ENCODE data around the gene SYTL5. TPM values are rescaled to one million over a fixed set of nuclear protein-coding genes. Genes with fewer than 3 reads are reported as not detected.

The SYTL5 gene
- total and polyA plus RNA-seq, 4 donors: 0.09 to 2.8 (median 1.0) TPM

GRCh38 chrX:38044701-38045100, 38.3 kb downstream of the SYTL5 start:
- DNase-seq (ENCODE audit: low spot score): no peak
- H3K27ac ChIP-seq (ENCODE audit: low read depth in 1 of 2, low read length in 2 of 2): no peak overlapping the region

More at GRCh38 chrX:38044701-38045100, 38.3 kb downstream of the SYTL5 start:
- no peaks in the 10 kb centered on the region for H3K9me3 ChIP-seq (ENCODE audit: control insufficient read depth in 4 of 4, low read length in 3 of 4)
- no peak overlapping the region for H3K4me3 ChIP-seq (ENCODE audit: low read depth in 1 of 3, low read length in 3 of 3)
- 69% methylated on average over 3 of the region's 3 CpGs for WGBS
- no peak overlapping the region for H3K9ac ChIP-seq (ENCODE audit: low read depth in 1 of 2, low read length in 2 of 2)
- no peaks in the 10 kb centered on the region for H3K4me1 ChIP-seq (ENCODE audit: control insufficient read depth in 4 of 4, insufficient read depth in 4 of 4, low read length in 3 of 4)
- TF ChIP-seq EGR1 (IDR thresholded peaks at IDR 0.05; ENCODE audit: low read depth in 2 of 2) (no peak), HNF4A (conservative IDR thresholded peaks at IDR 0.05) (no peak), SP1 (IDR thresholded peaks at IDR 0.05) (no peak), ATF3 (IDR thresholded peaks at IDR 0.05) (no peak), YY1 (IDR thresholded peaks at IDR 0.05) (no peak), CTCF (IDR thresholded peaks at IDR 0.05; ENCODE audit: low read depth, low read length, missing input control) (no peak), TAF1 (conservative IDR thresholded peaks at IDR 0.05) (no peak), ZBTB33 (IDR thresholded peaks at IDR 0.05) (no peak), MAX (IDR thresholded peaks at IDR 0.05) (no peak), FOXA2 (IDR thresholded peaks at IDR 0.05) (no peak), REST (IDR thresholded peaks at IDR 0.05) (no peak), NR2F2 (IDR thresholded peaks at IDR 0.05) (no peak), RAD21 (IDR thresholded peaks at IDR 0.05) (no peak), FOXA1 (IDR thresholded peaks at IDR 0.05) (no peak)
- H3K27me3 ChIP-seq (ENCODE audit: control insufficient read depth in 4 of 4, insufficient read depth in 4 of 4, low read length in 3 of 4): no peaks in the 10 kb centered on the region
- H3K36me3 ChIP-seq (ENCODE audit: control insufficient read depth in 4 of 4, insufficient read depth in 3 of 4, low read depth in 1 of 4, low read length in 3 of 4): no peaks in the 10 kb centered on the region

Data from liver (tissue), 9 donors.